Measurements from ENCODE around the gene CCDC127. TPM values are rescaled to one million over a fixed set of nuclear protein-coding genes. Genes with fewer than 3 reads are reported as not detected.

The CCDC127 gene, protein sequence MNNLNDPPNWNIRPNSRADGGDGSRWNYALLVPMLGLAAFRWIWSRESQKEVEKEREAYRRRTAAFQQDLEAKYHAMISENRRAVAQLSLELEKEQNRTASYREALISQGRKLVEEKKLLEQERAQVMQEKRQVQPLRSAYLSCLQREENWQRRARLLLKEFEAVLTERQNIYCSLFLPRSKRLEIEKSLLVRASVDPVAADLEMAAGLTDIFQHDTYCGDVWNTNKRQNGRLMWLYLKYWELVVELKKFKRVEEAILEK
- total RNA-seq = 2.7 and 3.1 TPM in 2 replicates

GRCh38 chr5:217494-218456 is at the start of gene CCDC127, which contains the start of gene SDHA:
Gene CCDC127 (minus strand): TSS chr5:218153. CDS start chr5:216849, 1,304 bp downstream.
Gene SDHA (plus strand): TSS chr5:218320. CDS start chr5:218356, 36 bp downstream.

GRCh38 chr5:191036-191948 is 26.7 kb downstream of the CCDC127 start, which contains the start of gene LRRC14B:
Gene LRRC14B (plus strand): TSS chr5:191495. CDS start chr5:191539, 44 bp downstream.

Other genes with a start within 250 kb of the CCDC127 start
- gene PLEKHG4B, start 126.0 kb downstream of the CCDC127 start, total RNA-seq = 2.2 TPM in 2 replicates
- gene LRRC14B, start 26.7 kb downstream of the CCDC127 start, total RNA-seq = not detected in 2 replicates
- gene SDHA, start 167 bp upstream of the CCDC127 start, total RNA-seq = 98.5 and 110 TPM in 2 replicates
- gene PDCD6, start 53.5 kb upstream of the CCDC127 start, total RNA-seq = 86.4 and 94.0 TPM in 2 replicates
- 8.6 and 10.6 TPM in 2 replicates for gene AHRR, start 103.6 kb upstream of the CCDC127 start, total RNA-seq
- gene EXOC3, start 225.0 kb upstream of the CCDC127 start, total RNA-seq = 28.1 and 31.8 TPM in 2 replicates

All from bronchus fibroblast of lung (primary cell).